Hematopoietic multipotent progenitor cell treated with erythropoietin and hydrocortisone succinate and interleukin-3 and kit ligand, for 6 days (in vitro differentiated cells): Measurements from ENCODE around the gene MYZAP.

ENCODE experiments used
- DNase-seq: peaks from one replicate; pipeline ENCODE4 v3.0.0-alpha.2; 2015

The MYZAP gene

GRCh38 chr15:57565311-57565710, 26.4 kb upstream of the MYZAP start:
- DNase-seq = peak; percentile 27

DNA sequence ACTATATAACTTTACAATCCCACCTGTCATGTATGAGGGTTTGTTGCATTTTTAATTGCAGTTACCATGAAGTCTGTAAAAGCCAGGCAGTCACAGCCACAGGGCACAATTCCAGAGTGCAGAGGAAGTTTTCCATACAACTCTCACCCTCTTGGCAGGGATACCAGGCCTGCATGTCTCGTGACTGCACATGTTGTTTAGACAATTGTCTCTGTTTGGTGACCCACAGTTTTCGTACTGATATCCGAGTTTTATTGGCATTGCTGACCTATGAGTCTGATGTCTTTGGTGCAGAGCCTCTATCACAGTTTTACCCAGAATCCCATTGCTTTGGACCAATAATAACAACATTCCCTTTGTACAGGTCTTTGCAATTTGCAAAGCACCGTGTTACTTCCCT, 24.9 kb upstream of the MYZAP start:
- DNase-seq = no peak

DNA sequence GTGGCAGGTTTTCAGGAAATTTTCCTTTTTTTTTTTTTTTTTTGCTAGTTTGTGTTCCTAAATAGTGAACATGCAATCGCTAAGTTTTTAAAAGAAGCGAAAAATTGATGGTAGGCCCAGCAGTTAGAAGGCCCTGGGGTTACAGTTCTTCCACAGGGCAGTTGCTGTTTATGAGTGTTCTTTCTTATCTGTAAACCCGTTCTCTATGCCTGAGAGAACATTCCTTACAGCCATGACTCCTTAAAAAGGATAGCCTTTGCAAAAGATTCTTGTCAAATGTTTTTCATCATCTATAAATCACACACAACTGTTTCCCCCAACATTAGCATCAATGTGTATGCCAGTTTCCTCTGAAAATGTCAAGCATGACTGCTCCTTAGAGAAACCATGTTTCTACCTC, 23.8 kb upstream of the MYZAP start:
- no peak for DNase-seq

DNA sequence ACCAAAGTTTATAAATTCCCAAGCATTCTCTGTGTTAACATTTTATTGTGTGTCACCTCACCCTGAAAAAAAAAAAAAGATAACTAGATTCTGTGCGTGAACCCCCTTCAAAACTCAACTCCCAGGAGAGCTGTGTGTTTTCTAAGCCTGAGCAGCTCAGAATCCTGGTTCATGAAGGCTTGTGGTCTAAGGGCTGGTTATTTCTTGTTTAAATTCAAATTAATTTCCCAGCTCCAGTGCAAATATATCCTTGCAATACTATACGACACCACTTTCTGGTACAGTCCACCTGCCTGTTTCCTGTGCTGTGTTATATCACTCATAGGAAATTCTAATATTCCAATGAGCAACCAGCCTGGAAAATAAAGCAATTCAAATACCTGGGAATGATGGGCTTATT, 23.4 kb upstream of the MYZAP start:
- DNase-seq = no peak

DNA sequence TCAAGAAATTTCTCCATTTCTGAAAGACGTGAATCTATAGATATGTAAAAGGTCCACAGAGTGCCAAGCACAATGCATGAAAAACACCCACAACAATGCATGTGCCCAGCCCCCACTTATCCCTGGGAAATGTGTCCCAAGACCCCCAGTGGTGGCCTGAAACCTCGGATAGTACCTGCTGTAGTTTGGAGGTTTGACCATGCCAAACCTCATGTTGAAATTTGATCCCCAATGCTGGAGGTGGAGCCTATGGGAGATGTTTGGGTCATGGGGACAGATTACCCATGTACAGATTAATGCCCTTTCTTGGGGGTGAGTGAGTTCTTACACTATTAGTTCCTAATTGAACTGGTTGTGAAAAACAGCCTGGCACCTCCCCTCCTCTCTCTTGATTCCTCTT, 21.4 kb upstream of the MYZAP start:
- DNase-seq = no peak

- DNase-seq = no peak
Measured at GRCh38 chr15:57570994-57571393, 20.7 kb upstream of the MYZAP start.

DNA sequence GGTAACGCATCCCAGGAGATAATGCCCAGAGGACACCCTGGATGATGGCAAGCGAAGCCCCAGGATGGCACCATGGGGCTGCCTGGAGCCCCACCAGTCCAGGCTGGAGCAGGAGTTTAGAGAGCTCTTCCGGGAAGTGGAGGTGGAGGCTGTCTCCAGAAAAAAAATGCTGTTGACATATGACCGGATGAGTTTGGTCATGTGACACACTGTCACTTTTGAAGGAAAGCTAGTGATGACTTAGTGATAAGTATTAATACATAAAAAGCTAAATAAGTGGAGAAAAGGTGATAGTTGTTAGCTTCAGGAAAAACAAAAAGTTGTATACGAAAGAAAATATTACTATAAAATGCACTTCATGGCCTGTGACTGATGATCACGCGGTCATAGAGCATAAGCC, 20.0 kb upstream of the MYZAP start:
- DNase-seq = no peak

- DNase-seq = no peak
Measured at GRCh38 chr15:57572468-57572867, 19.2 kb upstream of the MYZAP start.

DNA sequence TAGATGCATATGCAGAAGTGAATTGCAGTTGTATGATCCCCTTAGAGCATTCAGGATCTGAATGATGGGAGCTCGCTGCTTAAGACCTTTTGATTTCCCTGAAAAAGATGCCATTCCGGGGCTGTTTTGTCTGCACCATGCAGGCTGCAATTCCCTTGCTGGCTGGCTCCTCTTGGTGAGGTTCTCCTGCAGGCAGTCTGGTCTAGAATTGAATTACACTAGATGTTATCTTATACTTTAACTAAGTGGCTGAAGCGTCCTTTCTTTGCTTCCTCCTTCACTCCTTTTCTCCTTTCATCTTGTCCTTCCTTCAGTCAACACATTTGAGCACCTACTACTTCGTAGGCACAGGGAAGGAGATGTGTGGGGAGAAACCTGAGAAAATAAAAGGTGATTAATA, 18.6 kb upstream of the MYZAP start:
- DNase-seq = no peak

DNA sequence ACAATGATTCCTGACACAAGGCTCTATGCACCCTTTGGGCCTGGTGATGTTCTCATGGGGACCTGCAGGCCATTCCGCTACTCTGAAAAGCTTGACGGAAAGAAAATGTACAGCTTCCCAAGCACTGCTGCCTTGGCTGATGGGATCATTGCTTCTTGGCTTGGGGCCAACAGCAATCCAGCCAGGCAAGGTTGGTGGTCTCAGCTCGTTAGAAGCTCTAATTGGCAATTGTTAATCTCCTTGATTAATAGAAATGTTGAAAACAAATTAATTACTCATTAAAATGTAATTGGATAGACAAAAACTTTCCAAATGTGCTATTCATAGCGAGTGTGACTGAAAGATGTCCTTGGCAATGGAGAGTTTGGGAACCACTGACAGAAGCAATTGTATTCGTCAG, 16.3 kb upstream of the MYZAP start:
- DNase-seq = no peak

GRCh38 chr15:57578288-57578900, 13.3 kb upstream of the MYZAP start:
- DNase-seq = no peak

DNA sequence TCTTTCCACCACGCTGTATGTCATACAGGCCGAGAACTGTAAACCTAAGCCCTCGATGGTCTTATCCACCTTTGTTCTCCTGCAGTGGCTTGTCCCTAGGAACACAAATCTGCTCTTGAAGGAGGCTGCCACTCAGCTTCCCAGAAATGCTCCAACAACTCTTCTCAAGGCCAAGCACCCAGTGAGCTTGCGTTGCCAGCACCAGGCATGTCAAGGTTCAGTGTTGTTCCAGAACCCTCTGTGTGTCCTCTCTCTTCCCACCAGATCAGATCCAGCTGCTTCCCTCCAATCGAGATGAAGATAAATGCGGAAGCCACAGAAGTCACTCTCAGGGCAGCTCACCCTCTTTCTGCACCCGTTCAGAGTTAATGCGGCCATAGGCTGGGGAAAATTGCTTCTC, 11.3 kb upstream of the MYZAP start:
- DNase-seq = no peak

GRCh38 chr15:57580866-57581265, 10.8 kb upstream of the MYZAP start:
- DNase-seq = no peak

- no peak for DNase-seq
Measured at GRCh38 chr15:57582090-57582489, 9.6 kb upstream of the MYZAP start.

- no peak for DNase-seq
Measured at GRCh38 chr15:57583282-57583681, 8.4 kb upstream of the MYZAP start.

DNA sequence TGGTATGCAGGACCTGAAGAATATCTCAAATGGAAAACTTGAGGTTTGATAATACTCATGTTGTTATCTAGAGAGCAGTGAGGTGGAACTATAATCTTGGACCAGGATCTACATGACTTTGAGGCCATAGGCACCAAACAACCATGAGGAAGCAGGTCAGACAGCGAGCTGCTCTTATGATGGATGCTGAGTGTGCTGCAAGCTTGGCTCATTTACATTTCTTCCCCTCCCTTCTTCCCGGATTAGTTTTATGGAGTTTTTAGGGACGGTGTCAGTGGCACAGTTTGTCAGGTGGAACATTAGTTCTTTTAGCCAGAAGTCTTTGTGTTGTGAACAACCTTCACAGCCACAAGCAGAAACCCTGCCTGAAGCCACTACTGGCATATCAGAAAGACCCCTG, 8.0 kb upstream of the MYZAP start:
- no peak for DNase-seq

DNA sequence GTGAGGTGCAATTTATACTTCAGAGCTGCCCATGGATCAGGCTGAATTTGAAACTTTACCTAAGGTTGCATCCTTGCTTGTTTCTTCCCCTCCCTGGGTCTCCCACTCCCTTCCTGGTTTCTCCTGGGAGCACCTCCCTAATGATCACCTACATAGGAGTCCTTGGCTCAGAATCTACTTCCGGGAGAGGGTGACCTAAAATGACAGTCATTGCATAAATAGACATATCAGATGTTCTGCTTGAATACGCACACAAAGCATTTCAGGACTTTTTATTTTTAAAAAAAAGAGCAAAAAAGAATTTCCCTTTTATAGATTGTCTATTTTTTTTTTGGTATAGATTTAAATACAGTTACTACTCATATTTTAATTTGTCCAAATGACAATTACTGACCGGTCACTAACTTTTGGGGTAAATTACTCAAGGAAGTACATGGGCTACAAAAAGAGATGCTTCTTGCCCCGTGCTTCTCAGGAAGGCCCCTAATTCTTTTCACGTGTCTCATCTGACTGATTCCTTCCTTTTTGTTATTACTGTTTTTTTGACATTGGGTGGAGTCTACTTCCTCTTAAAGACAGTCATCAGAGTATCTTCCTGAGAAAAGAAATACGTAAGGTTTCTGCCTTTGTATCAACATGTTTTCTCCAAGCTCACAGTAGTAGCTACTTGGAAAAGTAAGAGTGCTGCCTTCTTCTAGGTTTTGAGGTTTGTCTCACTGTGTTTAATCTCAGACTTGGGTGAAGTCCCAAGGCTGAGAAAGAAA, 4.9 kb upstream of the MYZAP start:
- no peak for DNase-seq

- no peak for DNase-seq
Measured at GRCh38 chr15:57589281-57589680, 2.4 kb upstream of the MYZAP start.

DNA sequence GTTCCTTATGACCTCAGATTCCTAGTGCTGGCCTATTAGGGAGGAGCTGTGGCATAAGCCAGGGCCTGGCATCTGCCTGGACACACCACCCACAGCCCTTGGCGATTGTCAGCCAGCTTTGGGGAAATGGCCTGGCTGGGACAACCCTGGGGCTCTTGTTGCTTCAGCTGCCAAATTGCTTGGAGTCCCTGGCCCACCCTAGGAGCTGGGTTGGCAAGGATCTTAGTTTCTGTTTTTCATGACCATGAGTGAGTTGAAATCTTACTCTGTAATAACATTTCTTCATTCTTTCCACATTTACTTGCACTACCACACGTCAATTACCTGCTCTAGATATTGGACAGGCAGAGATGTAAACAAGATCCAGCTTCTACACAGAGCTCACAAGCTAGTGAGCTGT, 1.9 kb upstream of the MYZAP start:
- DNase-seq = no peak

GRCh38 chr15:57591237-57591821, 375 bp upstream of the MYZAP start:
- DNase-seq = no peak

GRCh38 chr15:57592426-57592825, 722 bp downstream of the MYZAP start:
- no peak for DNase-seq

DNA sequence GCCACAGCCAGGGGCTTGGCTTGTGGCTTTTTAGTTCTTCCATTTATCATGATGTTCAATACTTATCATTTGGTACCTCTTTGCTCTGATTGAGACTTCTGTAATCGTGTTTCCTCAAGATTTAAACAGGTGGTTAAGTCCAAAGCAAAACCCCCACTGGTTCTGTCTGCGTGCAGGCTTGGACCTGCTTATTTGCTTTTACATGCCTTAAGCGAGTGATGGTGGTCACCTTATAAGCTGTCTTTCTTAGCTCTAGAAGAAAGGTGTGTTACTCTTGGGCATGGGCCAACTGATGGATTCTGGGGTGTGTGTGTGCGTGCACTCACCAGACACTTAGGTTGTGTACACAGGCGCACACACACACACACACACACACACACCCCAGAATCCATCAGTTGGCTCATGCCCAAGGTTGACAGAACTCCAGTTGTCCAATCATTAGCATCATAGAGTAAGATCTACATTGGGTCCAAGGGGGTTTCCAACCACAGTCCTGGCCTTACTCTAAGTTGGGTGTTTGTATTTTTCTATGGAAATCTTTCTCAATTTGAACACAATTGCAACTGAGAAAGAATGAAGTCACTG, 1.2 kb downstream of the MYZAP start:
- no peak for DNase-seq

- DNase-seq = no peak
Measured at GRCh38 chr15:57594479-57594878, 2.8 kb downstream of the MYZAP start.
